GM15510 (cell line): Measurements from ENCODE around the gene STXBP5.

Experiments used
- POLR2A ChIP-seq: IDR thresholded peaks from 3 replicates; pipeline ENCODE4 v1.6.1; 2011; ENCODE audit warnings: borderline replicate concordance; ENCODE audit not compliant: insufficient read length; ENCODE audit errors: extremely low read depth

STXBP5 gene

DNA sequence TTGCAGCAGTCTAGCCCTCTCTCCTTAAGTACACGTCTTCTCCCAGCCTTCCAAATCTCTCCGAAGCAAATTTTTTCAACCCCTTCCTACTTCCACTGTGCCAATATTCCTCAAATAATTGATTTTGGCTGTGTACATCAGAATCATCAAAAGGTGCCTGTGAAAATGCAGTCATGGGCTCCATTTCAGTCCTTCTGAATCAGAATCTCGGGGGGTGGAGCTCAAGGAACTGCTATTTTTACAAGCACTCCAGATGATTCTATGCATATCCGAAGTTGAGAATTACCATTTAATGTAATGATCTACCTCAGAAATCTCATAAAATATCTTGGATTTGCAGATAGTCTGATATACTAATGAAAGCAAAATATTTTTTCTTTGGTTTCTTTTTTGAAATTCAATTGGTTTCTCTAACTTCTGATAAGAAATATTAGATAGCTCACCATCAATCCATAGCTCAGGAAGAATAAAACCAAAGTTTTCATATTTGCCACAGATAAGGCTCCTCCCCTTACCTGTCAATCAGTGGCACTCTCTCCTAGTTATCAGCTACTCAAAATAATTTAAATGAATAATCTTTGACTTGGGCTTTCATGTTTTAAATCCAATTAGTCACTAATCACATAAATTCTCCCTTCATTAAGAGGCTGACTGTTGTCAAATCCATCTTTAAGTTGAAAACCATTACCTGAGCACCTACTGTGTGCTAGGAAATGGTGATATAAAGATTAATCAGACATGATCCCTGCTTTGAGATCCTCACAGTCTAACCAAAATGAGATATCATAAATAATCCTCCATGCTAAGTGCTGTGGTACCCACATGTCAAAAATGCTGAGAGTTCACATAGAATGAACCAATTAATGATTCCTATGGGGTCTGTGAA, 36.4 kb upstream of the STXBP5 start:
- no peak for TF ChIP-seq POLR2A

DNA sequence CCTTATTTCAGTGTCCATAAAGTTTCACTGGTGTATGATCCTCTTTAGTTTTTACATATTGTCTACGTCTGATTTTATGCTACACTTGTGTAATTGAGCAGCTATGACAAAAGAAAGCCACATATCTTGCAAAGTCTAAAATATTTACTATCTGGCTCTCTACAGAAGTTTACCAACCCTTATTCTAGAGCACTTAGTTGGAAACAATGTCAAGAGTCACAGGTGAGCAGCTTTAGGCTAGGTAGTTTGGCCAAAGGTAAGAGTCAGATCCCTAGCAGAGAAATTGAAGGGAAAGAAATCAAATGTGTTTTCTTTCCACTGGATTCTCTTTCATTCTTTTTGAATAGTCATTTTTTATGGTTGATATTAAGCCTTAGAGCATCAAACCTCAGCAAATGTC, 34.7 kb upstream of the STXBP5 start:
- TF ChIP-seq POLR2A: no peak

DNA sequence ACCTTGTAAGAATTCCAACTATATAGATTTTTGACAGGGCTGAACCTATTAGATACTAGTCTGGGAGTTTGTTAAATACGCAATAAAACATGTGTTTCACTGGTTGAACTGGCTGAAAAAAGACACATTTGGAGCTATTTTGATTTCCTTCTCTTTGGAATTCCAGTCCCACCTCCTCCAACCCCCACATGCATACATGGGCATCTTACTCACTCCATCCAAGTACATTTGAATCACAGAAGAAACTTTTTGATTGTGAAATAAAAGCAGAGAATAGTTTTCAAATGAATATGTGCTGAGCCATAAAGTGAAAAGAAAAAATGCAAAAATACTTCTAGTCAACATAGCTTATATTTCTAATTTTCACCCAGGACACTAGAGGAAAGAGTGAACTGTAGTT, 33.9 kb upstream of the STXBP5 start:
- TF ChIP-seq POLR2A: no peak

DNA sequence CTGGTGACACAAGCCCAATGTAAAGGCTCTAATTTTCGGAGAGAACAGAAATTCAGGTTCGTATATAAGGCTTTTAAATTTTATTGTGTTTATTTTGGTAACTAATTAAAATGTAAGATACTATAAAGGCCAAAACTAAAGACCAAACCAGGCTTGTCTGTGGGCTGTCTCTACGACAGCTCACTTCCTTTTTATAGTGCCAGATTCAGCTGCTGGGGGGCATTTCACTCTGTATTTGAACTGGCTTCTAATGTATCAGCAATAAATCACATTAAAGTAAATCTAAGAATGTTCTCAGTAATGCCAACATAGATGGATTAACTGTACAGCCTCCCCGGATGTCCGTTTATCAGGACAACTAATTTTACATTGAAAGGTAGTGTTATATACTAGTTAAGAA, 31.1 kb upstream of the STXBP5 start:
- TF ChIP-seq POLR2A: no peak

DNA sequence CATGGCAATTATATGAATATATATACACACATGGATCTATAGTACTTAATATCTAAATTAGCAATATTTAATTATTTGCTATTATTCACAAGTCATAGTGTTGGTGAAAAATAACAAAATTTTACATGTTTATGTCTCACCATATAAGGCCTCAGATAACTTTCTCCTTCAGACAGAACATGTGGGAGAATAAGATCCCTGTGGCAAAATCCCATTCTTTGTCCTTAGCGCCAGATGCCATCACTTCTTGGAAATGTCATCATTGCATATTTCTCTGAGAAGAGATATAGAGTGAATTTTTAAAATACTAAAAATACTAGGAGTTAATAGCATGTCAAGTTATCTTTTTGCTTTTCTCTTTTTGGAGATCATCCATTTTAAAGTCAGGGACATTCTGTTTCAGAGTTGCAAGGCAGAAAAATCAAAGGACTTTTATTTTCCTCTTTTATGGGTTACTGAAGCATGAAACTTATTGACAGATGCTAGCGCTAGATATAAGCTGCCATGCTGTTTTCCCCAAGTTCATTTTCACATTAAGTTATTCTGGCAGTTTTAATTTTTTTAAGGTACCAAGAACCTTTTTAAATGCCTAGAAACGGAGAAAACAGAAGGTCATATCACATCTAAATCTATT, 30.4 kb upstream of the STXBP5 start:
- TF ChIP-seq POLR2A: no peak

DNA sequence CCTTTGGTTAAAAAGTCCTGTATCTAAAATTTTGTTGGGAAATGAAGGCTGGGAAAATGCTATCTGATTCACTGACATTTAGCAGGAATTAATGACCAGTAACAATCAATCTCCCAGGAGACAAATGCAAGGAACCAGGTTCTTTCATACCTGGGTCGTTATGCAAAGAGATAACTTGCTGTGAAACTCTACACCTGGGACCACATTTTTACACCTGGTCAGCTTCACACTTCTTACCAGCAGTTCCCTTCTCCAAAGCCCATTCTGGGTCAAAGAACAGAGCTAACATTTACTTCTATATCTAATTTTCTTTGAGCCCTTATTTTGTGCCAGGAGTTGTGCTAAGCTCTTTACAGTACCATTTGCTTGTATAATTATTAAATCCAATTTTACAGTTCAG, 27.4 kb upstream of the STXBP5 start:
- TF ChIP-seq POLR2A: no peak

DNA sequence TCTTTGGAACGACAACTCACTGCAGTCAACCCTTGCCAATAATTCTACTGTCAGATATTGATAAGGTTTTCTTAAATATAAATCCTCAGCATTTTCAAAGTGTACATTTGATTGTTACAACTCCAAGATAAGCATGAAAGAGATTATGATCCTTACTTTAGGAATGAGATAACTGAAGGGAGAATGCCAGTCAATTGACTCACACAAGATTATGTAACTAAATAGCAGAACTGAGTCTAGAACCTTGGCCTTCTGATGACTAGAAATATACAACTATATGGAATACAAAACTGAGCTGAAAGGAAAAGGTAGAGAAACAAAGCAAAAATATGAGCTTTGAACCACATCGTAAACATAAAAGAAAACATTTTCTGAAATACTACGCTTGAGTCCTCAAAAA, 26.9 kb upstream of the STXBP5 start:
- TF ChIP-seq POLR2A: no peak

DNA sequence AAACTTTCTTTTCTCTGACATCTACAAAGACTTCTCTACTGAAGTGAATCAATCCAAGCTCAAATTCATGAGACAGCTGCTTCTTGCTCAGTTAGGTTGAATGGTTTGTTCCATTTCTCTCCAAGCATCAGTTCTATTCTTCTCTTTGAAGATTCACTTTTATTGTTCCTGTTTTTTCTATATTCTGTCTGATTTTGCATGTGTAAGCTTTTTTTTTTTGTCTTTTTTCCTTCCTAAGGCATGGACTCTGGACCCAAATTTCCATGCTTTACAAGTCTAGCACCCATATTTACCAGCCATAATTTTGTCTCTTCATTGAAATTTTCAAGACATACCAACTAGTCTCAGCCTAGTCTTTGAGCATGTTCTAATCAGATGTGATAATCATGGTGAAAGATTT, 25.9 kb upstream of the STXBP5 start:
- TF ChIP-seq POLR2A: no peak

DNA sequence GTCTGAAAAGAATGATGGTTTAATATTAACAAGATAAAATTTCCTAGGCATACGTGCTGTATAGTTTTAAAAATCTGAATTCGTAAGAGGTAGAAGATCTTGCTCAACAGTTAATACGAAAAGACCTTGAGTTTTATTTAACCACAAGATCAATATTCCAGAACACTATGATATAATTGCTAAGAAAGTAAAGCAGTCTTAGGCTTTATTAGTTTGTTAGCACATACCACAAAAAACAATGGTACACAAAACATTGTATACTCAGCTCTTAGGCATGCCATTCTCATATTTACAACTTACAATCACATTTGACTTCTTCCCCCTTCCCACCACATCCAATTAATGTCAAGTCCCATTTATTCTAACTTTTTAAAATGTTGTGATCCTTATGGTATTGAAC, 24.4 kb upstream of the STXBP5 start:
- TF ChIP-seq POLR2A: no peak

DNA sequence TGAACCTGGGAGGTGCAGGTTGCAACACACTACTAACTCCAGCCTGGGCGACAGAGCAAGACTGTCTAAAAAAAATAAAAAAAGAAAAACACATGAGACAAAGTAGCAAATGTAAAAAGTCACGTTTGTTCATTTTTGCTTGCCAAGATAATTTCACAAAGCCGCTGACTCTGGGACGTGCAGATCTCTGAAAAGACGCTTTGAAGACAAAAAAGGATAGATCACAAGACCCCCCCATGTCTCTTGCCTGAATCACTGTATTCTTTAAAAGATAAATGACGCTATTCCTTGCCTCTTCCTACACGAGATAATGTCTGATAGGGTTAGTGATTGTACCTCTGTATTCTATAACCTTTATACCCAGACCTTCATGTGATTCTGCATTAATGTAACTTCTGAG, 23.3 kb upstream of the STXBP5 start:
- no peak for TF ChIP-seq POLR2A

DNA sequence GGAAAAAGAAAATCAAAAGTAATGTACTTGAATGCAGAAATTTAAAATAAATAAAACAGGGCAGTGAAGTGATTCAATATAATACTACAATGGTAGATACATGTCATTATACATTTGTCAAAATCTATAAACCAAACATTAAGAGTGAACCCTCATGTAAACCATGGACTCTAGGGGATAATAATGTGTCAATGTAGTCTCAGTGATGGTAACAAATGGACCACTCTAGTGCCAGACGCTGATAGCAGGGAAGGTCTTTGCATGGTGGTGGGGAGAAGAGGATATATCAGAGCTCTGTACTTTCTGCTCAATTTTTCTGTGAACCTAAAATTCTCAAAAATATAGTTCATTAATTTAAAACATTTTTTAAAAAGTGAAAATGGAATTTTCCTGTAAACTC, 19.8 kb upstream of the STXBP5 start:
- TF ChIP-seq POLR2A: no peak

DNA sequence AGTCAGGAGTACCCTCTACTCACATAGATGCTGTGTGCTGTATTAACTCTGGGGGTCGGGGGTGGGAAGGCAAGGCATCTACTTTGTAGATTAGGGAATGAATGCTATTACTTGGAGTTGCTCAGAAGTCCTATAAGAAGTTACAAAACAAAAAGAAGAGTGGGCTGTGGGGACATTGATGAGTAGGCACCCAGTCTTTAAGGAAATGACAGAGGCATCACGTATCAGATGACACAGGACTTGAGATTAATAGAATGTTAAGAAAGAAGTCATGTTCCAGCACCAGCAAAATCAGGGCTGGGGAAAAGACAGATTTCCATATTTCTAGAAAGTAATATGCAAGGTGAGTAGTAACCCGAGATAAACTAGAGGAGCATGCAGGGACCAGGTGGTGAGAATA, 19.0 kb upstream of the STXBP5 start:
- no peak for TF ChIP-seq POLR2A

DNA sequence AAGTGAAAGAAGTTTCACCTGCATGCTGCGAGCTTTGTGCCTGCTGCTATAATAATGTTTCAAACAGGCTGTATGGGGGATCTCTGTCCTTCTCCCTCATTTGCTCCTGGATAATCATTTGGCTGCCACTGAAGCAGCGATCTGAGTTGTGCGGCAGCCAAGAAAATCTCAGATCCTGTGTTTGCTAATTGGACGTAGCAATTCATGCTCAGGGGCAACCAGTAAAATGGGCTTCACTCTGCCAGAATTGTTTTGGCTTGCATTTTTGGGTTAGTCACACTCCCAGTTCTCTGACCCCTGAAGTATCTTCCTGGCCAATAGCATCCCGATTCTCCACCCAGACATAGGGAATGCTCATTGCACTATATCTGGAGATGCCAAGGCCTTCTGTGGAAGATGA, 13.7 kb upstream of the STXBP5 start:
- TF ChIP-seq POLR2A: no peak

DNA sequence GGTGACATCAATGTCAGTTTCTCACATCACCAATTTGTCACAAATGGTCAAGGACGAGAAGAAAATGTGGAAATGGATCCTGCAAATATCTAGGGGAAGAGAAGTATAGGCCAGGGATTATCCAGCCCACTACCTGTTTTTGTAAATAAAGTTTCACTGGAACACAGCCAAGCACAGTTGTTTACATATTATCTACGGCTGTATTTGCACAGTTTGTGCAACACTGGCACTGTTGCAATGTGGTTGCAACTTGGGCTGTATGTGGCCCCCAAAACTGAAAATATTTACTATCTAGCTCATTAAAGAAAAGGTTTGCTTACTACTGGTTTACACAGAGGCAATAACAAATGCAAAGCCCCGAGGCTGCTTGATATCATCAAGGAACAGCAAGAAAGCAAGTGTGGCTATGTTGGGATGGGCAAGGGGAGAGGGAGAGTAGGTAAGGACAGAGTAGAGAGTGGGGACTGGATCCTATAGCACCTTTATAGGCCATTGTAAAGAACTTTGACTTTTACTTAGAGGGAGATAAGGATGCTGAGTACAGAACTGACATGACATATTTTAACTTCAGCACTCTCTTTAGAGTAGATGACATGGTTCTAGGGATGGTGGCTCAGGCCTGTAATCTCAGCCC, 11.8 kb upstream of the STXBP5 start:
- no peak for TF ChIP-seq POLR2A

DNA sequence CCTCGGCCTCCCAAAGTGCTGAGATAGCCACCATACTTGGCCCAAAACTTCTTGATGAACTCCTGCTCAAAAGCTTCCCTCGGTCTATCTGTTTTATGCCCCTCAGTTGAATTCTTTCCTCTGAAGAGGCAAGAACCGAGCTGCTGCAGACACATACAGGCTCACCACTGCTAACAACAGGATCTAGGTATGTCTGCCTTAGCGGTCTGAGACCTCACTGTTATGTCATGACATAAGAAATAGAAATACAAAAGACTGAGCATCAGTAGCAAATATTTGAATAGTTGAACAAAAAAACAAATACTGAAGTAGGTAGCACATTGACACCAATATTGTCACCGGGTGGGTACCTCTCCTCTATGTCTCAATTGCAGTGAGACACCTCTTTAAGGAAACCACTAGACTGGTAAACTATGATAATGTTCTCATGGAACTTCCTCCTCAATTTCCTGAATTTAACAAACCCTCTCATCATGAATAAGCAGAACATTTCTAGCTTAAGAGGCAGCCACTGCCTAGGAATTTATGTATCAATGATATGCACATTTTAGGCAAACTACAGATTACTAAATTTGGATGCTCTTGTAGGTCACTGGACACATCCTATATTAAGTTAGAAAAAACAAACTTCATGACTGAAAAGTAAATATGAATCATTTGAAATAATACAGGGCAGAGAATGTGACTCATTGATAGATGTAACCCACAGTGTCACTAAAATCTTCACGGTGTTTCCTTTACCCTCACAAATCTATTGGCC, 9.4 kb upstream of the STXBP5 start:
- TF ChIP-seq POLR2A: no peak
